ENCODE results near the gene NAGLU. TPM values are rescaled to one million over a fixed set of nuclear protein-coding genes. Genes with fewer than 3 reads are reported as not detected.

NAGLU gene
- total and polyA plus RNA-seq, 2 of the 13 experiments (the other 11 are each of a cell fraction or from before 2014, with no cell fraction given) = 28.2 to 40.1 TPM

DNA sequence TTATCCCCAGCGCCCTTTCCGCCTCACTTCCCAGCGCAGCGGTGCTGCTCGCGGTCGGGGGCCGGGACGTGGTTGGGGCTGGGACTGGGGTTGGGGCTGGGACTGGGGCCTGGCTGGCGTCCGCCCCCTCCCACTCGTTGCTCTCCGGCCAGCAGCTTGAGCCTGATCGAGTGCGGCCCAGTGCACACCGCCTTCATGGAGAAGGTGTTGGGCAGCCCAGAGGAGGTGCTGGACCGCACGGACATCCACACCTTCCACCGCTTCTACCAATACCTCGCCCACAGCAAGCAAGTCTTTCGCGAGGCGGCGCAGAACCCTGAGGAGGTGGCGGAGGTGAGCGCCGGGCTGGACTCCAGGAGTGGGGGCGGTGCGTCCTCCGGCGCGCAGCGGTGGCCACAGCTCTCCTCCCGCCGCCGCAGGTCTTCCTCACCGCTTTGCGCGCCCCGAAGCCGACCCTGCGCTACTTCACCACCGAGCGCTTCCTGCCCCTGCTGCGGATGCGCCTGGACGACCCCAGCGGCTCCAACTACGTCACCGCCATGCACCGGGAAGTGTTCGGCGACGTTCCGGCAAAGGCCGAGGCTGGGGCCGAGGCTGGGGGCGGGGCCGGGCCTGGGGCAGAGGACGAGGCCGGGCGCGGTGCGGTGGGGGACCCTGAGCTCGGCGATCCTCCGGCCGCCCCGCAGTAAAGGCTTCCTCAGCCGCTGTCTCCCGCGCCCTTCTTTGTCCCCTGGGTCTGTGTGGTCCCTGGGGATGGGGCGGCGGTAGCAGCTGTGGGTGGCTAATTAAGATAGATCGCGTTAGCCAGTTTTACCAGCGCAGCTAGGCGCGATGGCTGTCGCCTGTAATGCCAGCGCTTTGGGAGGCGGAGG is 18.4 kb downstream of the NAGLU start (continued):
- TF ChIP-seq, protein P1, sequence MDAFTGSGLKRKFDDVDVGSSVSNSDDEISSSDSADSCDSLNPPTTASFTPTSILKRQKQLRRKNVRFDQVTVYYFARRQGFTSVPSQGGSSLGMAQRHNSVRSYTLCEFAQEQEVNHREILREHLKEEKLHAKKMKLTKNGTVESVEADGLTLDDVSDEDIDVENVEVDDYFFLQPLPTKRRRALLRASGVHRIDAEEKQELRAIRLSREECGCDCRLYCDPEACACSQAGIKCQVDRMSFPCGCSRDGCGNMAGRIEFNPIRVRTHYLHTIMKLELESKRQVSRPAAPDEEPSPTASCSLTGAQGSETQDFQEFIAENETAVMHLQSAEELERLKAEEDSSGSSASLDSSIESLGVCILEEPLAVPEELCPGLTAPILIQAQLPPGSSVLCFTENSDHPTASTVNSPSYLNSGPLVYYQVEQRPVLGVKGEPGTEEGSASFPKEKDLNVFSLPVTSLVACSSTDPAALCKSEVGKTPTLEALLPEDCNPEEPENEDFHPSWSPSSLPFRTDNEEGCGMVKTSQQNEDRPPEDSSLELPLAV (CRISPR knock-in tag; conservative IDR thresholded peaks at IDR 0.05; ENCODE audit: low read depth) = peak; percentile 33; the same call in 1 of the 2 replicates
- TF ChIP-seq ZNF264 (CRISPR knock-in tag; IDR thresholded peaks at IDR 0.05) (no peak), THAP11 (CRISPR knock-in tag; IDR thresholded peaks at IDR 0.05) (peak; percentile 93), GATAD1 (CRISPR knock-in tag; IDR thresholded peaks at IDR 0.05) (peak; percentile 94), SUZ12 (IDR thresholded peaks at IDR 0.05; ENCODE audit: low read depth, low read length) (no peak), ZNF709 (CRISPR knock-in tag; IDR thresholded peaks at IDR 0.05) (peak; percentile 89), ADNP (CRISPR knock-in tag; IDR thresholded peaks at IDR 0.05) (0 out of 2 replicates have a peak, but pooled peaks have one; percentile 6), ZNF878 (CRISPR knock-in tag; IDR thresholded peaks at IDR 0.05) (no peak; the same call in none of the 2 replicates), ATF7 (IDR thresholded peaks at IDR 0.05) (peak; percentile 53), ATF7 (CRISPR knock-in tag; IDR thresholded peaks at IDR 0.05) (peak; percentile 95), TBP (CRISPR knock-in tag; IDR thresholded peaks at IDR 0.05) (no peak), GLI4 (CRISPR knock-in tag; IDR thresholded peaks at IDR 0.05; ENCODE audit: borderline replicate concordance) (peak; percentile 88; the same call in 1 of the 2 replicates), HDAC1 (CRISPR knock-in tag; IDR thresholded peaks at IDR 0.05) (peak; percentile 99)
- TF ChIP-seq, protein P2, sequence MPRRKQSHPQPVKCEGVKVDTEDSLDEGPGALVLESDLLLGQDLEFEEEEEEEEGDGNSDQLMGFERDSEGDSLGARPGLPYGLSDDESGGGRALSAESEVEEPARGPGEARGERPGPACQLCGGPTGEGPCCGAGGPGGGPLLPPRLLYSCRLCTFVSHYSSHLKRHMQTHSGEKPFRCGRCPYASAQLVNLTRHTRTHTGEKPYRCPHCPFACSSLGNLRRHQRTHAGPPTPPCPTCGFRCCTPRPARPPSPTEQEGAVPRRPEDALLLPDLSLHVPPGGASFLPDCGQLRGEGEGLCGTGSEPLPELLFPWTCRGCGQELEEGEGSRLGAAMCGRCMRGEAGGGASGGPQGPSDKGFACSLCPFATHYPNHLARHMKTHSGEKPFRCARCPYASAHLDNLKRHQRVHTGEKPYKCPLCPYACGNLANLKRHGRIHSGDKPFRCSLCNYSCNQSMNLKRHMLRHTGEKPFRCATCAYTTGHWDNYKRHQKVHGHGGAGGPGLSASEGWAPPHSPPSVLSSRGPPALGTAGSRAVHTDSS (CRISPR knock-in tag; conservative IDR thresholded peaks at IDR 0.05) = peak; percentile 95
- TF ChIP-seq, protein P3, sequence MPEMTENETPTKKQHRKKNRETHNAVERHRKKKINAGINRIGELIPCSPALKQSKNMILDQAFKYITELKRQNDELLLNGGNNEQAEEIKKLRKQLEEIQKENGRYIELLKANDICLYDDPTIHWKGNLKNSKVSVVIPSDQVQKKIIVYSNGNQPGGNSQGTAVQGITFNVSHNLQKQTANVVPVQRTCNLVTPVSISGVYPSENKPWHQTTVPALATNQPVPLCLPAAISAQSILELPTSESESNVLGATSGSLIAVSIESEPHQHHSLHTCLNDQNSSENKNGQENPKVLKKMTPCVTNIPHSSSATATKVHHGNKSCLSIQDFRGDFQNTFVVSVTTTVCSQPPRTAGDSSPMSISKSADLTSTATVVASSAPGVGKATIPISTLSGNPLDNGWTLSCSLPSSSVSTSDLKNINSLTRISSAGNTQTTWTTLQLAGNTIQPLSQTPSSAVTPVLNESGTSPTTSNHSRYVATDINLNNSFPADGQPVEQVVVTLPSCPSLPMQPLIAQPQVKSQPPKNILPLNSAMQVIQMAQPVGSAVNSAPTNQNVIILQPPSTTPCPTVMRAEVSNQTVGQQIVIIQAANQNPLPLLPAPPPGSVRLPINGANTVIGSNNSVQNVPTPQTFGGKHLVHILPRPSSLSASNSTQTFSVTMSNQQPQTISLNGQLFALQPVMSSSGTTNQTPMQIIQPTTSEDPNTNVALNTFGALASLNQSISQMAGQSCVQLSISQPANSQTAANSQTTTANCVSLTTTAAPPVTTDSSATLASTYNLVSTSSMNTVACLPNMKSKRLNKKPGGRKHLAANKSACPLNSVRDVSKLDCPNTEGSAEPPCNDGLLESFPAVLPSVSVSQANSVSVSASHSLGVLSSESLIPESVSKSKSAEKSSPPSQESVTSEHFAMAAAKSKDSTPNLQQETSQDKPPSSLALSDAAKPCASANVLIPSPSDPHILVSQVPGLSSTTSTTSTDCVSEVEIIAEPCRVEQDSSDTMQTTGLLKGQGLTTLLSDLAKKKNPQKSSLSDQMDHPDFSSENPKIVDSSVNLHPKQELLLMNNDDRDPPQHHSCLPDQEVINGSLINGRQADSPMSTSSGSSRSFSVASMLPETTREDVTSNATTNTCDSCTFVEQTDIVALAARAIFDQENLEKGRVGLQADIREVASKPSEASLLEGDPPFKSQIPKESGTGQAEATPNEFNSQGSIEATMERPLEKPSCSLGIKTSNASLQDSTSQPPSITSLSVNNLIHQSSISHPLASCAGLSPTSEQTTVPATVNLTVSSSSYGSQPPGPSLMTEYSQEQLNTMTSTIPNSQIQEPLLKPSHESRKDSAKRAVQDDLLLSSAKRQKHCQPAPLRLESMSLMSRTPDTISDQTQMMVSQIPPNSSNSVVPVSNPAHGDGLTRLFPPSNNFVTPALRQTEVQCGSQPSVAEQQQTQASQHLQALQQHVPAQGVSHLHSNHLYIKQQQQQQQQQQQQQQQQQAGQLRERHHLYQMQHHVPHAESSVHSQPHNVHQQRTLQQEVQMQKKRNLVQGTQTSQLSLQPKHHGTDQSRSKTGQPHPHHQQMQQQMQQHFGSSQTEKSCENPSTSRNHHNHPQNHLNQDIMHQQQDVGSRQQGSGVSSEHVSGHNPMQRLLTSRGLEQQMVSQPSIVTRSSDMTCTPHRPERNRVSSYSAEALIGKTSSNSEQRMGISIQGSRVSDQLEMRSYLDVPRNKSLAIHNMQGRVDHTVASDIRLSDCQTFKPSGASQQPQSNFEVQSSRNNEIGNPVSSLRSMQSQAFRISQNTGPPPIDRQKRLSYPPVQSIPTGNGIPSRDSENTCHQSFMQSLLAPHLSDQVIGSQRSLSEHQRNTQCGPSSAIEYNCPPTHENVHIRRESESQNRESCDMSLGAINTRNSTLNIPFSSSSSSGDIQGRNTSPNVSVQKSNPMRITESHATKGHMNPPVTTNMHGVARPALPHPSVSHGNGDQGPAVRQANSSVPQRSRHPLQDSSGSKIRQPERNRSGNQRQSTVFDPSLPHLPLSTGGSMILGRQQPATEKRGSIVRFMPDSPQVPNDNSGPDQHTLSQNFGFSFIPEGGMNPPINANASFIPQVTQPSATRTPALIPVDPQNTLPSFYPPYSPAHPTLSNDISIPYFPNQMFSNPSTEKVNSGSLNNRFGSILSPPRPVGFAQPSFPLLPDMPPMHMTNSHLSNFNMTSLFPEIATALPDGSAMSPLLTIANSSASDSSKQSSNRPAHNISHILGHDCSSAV (CRISPR knock-in tag; IDR thresholded peaks at IDR 0.05; ENCODE audit: borderline replicate concordance) = no peak; the same call in 1 of the 2 replicates
- TF ChIP-seq, protein P4, sequence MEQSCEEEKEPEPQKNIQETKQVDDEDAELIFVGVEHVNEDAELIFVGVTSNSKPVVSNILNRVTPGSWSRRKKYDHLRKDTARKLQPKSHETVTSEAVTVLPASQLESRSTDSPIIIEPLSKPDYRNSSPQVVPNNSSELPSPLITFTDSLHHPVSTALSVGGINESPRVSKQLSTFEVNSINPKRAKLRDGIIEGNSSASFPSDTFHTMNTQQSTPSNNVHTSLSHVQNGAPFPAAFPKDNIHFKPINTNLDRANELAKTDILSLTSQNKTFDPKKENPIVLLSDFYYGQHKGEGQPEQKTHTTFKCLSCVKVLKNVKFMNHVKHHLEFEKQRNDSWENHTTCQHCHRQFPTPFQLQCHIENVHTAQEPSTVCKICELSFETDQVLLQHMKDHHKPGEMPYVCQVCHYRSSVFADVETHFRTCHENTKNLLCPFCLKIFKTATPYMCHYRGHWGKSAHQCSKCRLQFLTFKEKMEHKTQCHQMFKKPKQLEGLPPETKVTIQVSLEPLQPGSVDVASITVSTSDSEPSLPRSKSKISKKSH (CRISPR knock-in tag; IDR thresholded peaks at IDR 0.05; ENCODE audit: borderline replicate concordance) = 0 out of 2 replicates have a peak, but pooled peaks have one; percentile 21

Measured in HepG2 (cell line).